ENCODE measurements around the gene PDZRN4.
"Not testable (repeated sequence)": the region's sequence is repeated elsewhere in the genome, so short reads cannot be mapped to it uniquely, and the experiment has no call there.

PDZRN4 gene

DNA sequence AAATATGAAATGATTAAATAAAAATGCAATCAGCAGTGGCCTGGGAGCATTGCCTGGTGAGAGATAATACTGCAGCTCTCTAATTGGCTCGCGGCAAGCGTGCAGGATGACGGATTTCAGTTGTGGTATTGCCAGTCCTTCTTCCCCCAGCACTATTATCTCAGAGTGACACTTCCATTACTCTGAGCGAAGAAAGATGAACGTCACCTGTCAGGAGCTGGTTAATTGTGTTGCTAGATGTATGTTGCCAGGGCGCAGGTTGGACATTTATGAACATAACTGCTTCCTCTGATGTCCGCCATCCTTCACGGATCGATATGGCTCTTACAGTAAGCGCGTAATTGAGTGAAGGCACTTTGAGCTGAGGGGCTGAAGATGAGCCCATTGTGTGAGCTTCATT is 374.9 kb downstream of the PDZRN4 start:
- DNase-seq (ENCODE audit: low read depth) = no peak

DNA sequence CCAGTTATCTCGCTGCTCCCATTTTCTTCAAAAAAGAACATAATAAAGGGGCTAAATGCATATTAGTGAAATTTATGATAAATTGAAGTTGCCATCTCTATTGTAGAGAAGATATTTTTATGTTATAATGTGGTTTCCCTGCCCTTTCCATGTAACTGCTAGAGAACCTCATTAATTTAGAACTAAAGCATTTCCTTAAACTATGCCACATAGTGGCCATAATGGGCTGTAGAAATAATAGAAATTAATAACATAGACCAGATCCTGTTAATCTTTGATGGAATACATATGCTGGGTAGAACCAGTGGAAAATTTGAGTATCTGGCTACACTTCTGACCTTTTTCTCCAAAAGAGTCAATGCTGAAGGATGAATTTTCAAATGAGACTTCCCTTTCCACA is 376.7 kb downstream of the PDZRN4 start:
- DNase-seq (ENCODE audit: low read depth) = no peak

- no peak for DNase-seq (ENCODE audit: low read depth)
Measured at GRCh38 chr12:41566703-41567102, 378.6 kb downstream of the PDZRN4 start.

GRCh38 chr12:41573445-41573844 is 385.3 kb downstream of the PDZRN4 start:
- DNase-seq (ENCODE audit: low read depth) = no peak

DNA sequence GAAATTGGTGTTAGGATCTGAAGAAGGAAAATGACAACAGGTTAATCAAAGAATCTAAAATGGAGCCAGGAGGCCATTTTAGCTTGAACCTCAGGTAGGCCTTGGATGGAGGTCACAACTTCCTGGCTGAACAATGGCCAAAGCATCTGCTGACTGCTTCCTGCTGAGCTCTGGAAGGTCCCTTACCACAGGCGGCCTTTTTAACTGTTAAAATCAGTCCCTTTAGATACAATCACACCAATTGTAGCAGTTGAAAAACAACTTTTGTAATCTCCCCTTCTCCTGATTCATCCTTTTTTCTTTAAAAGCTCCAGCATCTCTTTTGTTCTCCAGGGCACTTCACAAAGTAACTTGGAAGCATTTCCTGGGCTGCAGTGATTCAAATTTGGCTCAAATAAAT is 388.8 kb downstream of the PDZRN4 start:
- DNase-seq (ENCODE audit: low read depth) = no peak

DNA sequence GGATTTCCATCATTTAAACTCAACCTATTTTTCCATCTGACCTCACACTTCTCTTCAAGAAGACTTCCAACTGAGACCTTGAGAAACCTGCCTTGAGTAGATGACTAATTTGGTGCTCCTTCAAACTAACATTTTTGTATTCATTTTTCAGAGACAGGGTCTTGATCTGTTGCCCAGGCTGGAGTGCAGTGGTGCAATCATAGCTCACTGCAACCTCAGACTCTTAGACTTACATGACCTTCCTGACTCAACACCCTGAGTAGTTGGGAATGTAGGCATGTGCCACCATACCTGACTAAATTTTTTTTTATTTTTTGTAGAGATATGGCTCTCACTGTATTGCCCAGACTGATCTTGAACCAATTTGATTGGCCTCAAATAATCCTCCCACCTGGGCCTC is 389.9 kb downstream of the PDZRN4 start:
- no peak for DNase-seq (ENCODE audit: low read depth)

- no peak for DNase-seq (ENCODE audit: low read depth)
Measured at GRCh38 chr12:41585784-41586183, 397.7 kb downstream of the PDZRN4 start.

DNA sequence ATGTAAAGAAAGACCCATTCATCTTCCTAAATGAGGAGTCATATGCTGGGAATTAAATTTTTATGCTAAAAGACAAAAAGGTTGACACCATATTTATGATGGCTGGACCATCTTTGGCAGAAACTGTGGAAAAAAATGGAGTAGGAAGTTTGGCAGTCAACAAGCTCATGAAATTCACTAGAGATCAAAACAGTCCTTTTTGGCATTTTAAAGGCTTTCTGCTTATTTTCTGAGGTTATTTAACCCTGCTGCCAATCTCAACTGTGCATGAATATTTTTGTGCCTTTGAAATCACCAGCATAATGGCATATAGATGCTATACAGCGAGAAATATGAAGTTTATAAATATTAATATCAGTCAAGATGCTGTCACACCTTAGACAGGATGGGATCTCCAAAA is 399.5 kb downstream of the PDZRN4 start:
- no peak for DNase-seq (ENCODE audit: low read depth)

DNA sequence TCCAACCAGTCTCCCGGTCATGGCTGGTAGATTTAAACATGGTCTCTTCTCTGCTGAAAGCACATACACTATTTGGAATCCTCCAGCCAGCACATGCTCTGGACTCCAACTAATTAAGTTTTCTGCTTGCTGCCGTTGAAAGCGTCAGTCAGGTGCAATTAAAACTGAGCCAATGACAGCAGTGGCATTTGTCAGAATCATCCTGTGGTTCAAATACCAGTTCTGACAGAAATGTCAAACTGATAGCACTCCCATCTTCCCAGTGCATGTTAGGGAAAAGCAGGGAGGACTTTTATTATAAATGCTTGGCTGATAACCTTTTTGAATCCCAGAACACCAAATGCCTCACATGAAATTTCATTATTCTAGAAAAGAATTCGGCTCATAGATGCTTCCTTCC is 401.8 kb downstream of the PDZRN4 start:
- DNase-seq (ENCODE audit: low read depth) = no peak

DNA sequence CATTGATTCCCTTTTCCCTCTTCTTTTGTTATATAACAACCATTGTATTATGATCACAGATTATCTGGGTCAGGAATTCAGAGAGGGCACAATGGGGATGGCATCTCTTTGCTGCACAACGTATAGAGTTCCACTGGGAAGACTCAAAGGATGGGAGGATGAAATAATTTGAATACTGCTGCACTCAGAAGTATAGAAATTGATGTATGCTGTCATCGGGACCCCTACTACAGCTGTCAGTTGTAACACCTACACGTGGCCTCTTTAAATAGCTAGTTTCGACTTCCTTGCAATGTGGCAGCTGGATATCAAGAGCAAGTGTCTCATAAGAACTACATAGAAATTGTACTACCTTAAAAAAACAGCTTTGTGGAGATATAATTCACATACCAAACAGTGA is 408.1 kb downstream of the PDZRN4 start:
- DNase-seq (ENCODE audit: low read depth) = no peak

- DNase-seq (ENCODE audit: low read depth) = no peak
Measured at GRCh38 chr12:41604830-41605229, 416.7 kb downstream of the PDZRN4 start.

DNA sequence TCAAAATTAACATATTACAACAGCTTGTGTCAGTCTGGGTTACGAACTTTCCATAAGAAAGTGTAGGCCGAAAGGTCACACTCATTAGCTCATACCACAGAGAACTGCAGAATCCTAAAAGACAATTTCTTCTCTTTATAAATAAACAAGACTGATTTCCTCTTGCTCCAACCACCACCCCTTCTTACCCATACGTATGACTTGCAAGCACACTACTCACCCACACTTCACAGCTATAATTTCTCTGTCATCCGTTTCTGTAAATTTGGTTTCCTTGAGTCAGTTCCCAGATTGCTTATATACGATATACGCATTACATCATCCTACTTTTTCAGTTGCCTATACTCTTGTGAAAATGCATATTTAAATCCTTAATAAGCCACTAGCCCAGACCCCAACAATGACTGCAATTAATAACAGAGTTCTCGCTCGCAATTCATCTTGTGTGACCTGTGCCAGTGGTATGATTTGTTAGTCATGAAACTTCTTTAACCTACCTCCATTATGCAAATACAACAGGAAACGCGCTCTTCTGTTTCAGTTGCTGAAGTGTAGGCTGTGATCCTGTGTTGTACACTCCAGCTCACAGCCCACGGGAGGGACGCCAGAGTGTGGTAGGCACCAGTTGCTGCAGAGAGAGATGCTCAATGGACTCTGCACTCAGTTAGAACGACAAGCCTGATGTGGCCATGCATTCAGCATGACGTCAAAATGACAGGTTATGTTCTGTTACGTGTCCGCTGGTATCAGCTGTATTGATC is 417.6 kb downstream of the PDZRN4 start:
- no peak for DNase-seq (ENCODE audit: low read depth)

GRCh38 chr12:41606468-41607445 is 418.6 kb downstream of the PDZRN4 start:
- no peak for DNase-seq (ENCODE audit: low read depth)

GRCh38 chr12:41612892-41613557 is 424.9 kb downstream of the PDZRN4 start:
- no peak for DNase-seq (ENCODE audit: low read depth)

GRCh38 chr12:41615174-41615573 is 427.1 kb downstream of the PDZRN4 start:
- DNase-seq (ENCODE audit: low read depth) = not testable (repeated sequence)

DNA sequence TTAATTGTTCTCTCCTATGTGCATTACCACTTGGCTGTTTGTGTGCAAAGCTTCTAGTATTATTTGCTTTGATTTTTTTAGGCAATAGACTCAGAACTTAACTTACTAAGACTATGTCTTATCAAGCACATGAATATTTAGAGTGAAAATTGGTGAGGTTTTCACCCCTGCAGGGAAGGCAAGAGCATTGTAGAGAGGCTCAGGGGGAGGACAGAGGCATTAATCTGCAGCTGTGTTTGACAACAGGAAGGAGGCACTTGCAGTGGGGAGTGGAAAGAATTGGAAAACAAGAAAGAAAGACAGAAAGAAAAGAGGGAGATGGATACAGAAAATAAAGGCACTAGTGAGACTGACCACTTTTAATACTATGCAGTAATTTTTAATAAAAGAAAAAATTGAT is 431.6 kb downstream of the PDZRN4 start:
- no peak for DNase-seq (ENCODE audit: low read depth)

DNA sequence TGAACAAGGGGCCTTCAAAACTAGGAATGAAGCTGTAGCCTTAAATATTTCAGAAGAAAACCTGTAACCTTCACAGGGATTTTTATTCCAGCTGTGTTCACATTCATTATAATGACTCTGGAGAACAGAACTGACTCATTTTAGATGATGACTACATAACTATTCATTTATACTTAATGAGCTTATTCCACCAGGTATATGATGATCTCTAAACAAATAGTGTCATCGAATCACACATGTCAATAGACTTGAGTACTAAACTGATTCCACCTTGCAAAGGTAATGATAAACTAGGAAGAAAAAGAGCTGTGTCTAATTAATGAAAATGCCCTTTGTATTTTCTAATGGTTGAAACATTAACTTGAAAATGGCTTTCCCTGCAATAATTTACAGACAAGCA is 433.2 kb downstream of the PDZRN4 start:
- DNase-seq (ENCODE audit: low read depth) = no peak
